ENCODE results near the gene RBFOX2. TPM values are rescaled to one million over a fixed set of nuclear protein-coding genes. Genes with fewer than 3 reads are reported as not detected.

RBFOX2 gene
- total and polyA plus RNA-seq, 2 of the 8 experiments (the other 6 are each of a cell fraction or from before 2014, with no cell fraction given): 121 to 122 TPM

- no peak overlapping the region for H4K91ac ChIP-seq (replicated peaks; ENCODE audit: insufficient read length, low read length)
- H3K14ac ChIP-seq (ENCODE audit: insufficient read length): no peak overlapping the region
- H3K36me3 ChIP-seq (ENCODE audit: control insufficient read depth in 2 of 4, insufficient read depth in 4 of 4, low read length in 3 of 4): peaks cover 0 to 8% (median 3%) of the 10 kb centered on the region in 4 experiments; a peak in 3 of 8 replicates
- H3K9ac ChIP-seq (replicated peaks in 1 of 4; ENCODE audit: extremely low read depth in 1 of 4, low read depth in 3 of 4, low read length in 3 of 4): no peak overlapping the region
- no peaks in the 10 kb centered on the region for H3K27me3 ChIP-seq (replicated peaks in 1 of 4; ENCODE audit: control insufficient read depth in 3 of 4, extremely low read depth in 1 of 4, insufficient read depth in 3 of 4, low read length in 3 of 4)
- H3K4me2 ChIP-seq (ENCODE audit: insufficient read depth in 1 of 2, low read depth in 2 of 2, low read length in 2 of 2): no peak overlapping the region
- no peak overlapping the region for H4K5ac ChIP-seq (ENCODE audit: insufficient read length, low read depth, low read length)
- no peak overlapping the region for H3K56ac ChIP-seq (replicated peaks; ENCODE audit: insufficient read length, low read depth, low read length)
- H3K27ac ChIP-seq (ENCODE audit: low read depth, low read length): no peak overlapping the region
- H3K79me2 ChIP-seq (ENCODE audit: control insufficient read depth in 1 of 2, insufficient read depth in 2 of 2, low read length in 2 of 2): no peaks in the 10 kb centered on the region
- H2BK12ac ChIP-seq (ENCODE audit: low read depth, low read length): no peak overlapping the region
- CTCF ChIA-PET (ENCODE audit: partially characterized antibody): interaction anchor here (0.7 to 1.6 kb wide), 4 partner anchors 10 to 329 kb away, joined by 3 to 6 read pairs (median 4); no protein-coding TSS in a partner anchor
- DNase-seq (ENCODE audit: low read depth in 1 of 2, low spot score in 2 of 2): no peak
- no peaks in the 10 kb centered on the region for H3K4me1 ChIP-seq (replicated peaks in 1 of 4; ENCODE audit: control insufficient read depth in 3 of 4, insufficient read depth in 4 of 4, low read length in 3 of 4)
- 96% methylated on average over 5 of the region's 5 CpGs; no CpG with 5 or more reads in 1 of the 2 experiments for WGBS, 2 experiments (ENCODE audit: extremely low coverage in 1 of 2, insufficient coverage in 1 of 2, insufficient read length in 1 of 2, insufficient replicate concordance in 2 of 2, low coverage in 1 of 2, low lambda C conversion rate in 2 of 2, missing lambda C conversion rate in 1 of 2)
- H3K23me2 ChIP-seq (ENCODE audit: low read depth, low read length): 0 out of 2 replicates have a peak, but pooled peaks cover 3% of the 10 kb centered on the region
- H4K20me1 ChIP-seq (replicated peaks in 1 of 2; ENCODE audit: control insufficient read depth in 1 of 2, insufficient read depth in 2 of 2, low read length in 2 of 2): no peaks in the 10 kb centered on the region
- H3K18ac ChIP-seq (ENCODE audit: extremely low read depth, low read length): no peak overlapping the region
- H3K9me3 ChIP-seq (ENCODE audit: insufficient read depth in 2 of 2, low read depth in 1 of 2, low read length in 1 of 2): peaks cover 3 to 8% of the 10 kb centered on the region in 2 experiments; a peak in 3 of 4 replicates
- no peak for TF ChIP-seq PHF8 (conservative IDR thresholded peaks at IDR 0.05; ENCODE audit: low read depth, low read length)
- no peak for TF ChIP-seq GABPA (IDR thresholded peaks at IDR 0.05; ENCODE audit: borderline replicate concordance, insufficient read depth, low read length)
- TF ChIP-seq NANOG (IDR thresholded peaks at IDR 0.05; ENCODE audit: insufficient read depth, low read depth, low read length, poor library complexity, severe bottlenecking): no peak
- TF ChIP-seq CHD1 (IDR thresholded peaks at IDR 0.05; ENCODE audit: low read depth, low read length): no peak
- TF ChIP-seq RBBP5 (IDR thresholded peaks at IDR 0.05; ENCODE audit: borderline replicate concordance, low read depth, low read length): no peak
- no peak for TF ChIP-seq RFX5 (IDR thresholded peaks at IDR 0.05; ENCODE audit: borderline replicate concordance, low read depth, low read length)
- TF ChIP-seq POU5F1 (IDR thresholded peaks at IDR 0.05; ENCODE audit: low read depth, low read length): no peak
- no peak for TF ChIP-seq SIX5 (IDR thresholded peaks at IDR 0.05; ENCODE audit: low read depth, low read length)
- no peak for TF ChIP-seq KDM1A (IDR thresholded peaks at IDR 0.05; ENCODE audit: borderline replicate concordance, low read length)
- no peak overlapping the region for H2AK5ac ChIP-seq (ENCODE audit: low read depth, low read length)
- H4K8ac ChIP-seq (ENCODE audit: extremely low read depth, insufficient read depth, low read length): no peak overlapping the region
- no peaks in the 10 kb centered on the region for H3K79me1 ChIP-seq (ENCODE audit: low read depth, low read length)
- H3K4me3 ChIP-seq (ENCODE audit: extremely low read depth in 1 of 4, insufficient read depth in 2 of 4, low read depth in 3 of 4, low read length in 4 of 4): no peak overlapping the region
- H2AFZ ChIP-seq (ENCODE audit: low read length): no peak overlapping the region
- no peak overlapping the region for H2BK15ac ChIP-seq (ENCODE audit: low read length)
- no peak overlapping the region for H3K23ac ChIP-seq (ENCODE audit: insufficient read length)
- H2BK20ac ChIP-seq (ENCODE audit: low read length): no peak overlapping the region
- FAIRE-seq: no peak
- no peak overlapping the region for H3K4ac ChIP-seq (replicated peaks; ENCODE audit: insufficient read length, low read depth, low read length)
- H2BK120ac ChIP-seq (replicated peaks; ENCODE audit: low read depth, low read length): no peak overlapping the region
- H2BK5ac ChIP-seq (ENCODE audit: low read depth, low read length): no peak overlapping the region
- POLR2A ChIA-PET (ENCODE audit: partially characterized antibody): interaction anchor here (1.8 kb wide), 1 partner anchor 14 kb away, joined by 8 read pairs; no protein-coding TSS in a partner anchor
Measured at GRCh38 chr22:35736166-35736565, 292.5 kb downstream of the RBFOX2 start.

All from H1 (cell line).